NCI-H69 (cell line): ENCODE data around the gene NFASC.
A peak's percentile ranks its signal among the peaks of the same experiment; 100 is the strongest.

Experiments
- DNase-seq: peaks from one replicate; lab custom pipeline; 2025; lab: John Stamatoyannopoulos, UW

Gene NFASC

DNA sequence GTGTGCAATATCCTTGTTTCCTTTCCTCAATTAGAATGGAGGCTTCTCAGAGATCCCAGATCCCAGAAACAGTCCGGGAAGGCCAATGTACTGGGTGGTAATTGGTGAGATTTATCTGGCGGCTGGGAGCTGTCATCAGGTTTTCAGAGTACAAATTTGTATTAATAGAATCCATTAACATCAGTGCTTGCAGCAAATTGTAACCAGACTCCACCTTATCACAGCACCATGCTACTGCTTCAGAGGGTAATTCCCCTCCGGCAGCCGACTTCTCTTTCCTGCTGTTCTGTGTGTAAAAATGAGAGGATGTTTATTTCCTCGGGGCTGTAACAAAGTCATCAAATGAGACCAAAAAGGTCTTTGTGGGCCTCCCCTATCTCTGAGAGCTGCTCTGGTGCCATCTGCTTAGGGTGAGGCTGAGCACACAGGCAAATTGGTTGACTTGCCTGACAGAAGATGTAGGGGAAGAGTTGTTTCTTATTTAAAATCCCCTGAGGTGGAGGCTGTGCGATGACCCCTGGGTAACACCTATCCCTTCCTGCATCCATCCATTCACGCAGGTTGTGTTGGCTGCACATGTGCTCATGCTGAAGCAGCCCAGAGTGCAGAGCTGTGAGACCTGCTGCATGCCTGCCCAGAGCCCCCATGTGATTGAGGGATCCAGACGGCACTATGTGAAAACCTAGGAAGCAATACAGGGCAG, 19.2 kb downstream of the NFASC start:
- peak; percentile 96 for DNase-seq

DNA sequence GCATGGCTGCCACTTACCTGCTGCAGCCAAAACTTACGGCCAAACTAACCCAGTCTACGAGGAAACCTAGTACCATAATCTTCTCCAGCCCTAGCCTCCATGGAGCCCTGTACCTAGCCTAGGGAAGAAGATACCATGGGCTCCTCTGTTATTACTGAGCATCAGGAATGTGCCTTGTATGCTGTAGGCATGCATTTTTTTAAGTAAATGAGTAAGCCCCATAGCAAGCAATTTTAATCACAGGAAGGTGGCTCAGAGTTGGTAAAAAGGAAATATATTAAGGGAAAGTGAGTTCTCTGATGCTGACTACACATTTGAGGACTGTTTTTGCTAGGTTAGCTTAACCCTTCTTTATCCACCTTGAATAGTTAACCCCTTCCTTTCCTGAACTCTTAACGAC, 21.2 kb downstream of the NFASC start:
- DNase-seq = no peak

- peak; percentile 36 for DNase-seq
Measured at GRCh38 chr1:204894031-204894430, 23.4 kb downstream of the NFASC start.

- DNase-seq = no peak
Measured at GRCh38 chr1:204894606-204895005, 23.9 kb downstream of the NFASC start.

DNA sequence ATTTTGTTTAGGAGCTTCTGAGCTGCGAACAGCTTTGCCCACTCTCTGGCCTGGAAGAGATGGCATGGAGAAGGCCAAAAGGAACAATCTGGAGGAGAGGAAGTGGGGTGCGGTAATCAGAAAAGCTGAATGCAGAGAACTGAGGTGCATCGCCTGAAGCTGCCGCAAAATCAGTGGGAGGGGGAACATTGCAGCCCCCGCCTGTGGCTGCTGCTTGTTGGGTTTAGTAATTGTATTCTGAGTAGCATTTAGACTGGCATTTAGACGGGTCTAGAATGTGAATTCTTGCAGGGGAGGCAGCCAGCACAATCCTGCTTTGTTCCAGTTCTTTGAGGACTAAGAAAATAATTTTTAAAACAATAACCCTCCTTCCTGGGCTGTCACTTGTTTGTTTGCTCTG, 25.4 kb downstream of the NFASC start:
- no peak for DNase-seq

GRCh38 chr1:204896787-204897469, 26.3 kb downstream of the NFASC start:
- DNase-seq = no peak

GRCh38 chr1:204900721-204901120, 30.1 kb downstream of the NFASC start:
- no peak for DNase-seq

- DNase-seq = no peak
Measured at GRCh38 chr1:204902671-204903070, 32.0 kb downstream of the NFASC start.

DNA sequence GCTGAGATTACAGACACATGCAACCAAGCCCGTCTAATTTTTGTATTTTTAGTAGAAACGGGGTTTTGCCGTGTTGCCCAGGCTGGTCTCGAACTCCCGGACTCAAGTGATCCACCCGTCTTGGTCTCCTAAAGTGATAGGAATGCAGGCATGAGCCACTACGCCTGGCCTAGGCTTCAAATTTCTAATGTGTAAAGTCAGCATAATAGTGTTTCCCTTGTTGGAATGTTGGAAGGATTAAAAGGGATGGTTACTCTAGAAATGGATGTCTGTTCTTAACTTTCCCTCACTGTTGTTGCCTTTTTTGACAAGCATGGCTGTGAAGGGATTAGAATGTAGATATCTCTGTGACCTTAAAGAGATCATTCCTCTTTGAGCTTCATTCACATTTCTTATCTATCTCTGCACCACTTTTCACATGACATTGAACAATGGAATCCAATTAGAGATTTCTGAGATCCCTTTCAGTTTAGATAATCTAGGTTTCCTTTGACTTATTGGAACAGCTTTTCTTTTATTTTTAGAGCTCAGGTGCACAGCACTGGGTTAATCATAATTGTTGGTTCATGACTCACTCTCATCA, 33.7 kb downstream of the NFASC start:
- DNase-seq = peak; percentile 13

DNA sequence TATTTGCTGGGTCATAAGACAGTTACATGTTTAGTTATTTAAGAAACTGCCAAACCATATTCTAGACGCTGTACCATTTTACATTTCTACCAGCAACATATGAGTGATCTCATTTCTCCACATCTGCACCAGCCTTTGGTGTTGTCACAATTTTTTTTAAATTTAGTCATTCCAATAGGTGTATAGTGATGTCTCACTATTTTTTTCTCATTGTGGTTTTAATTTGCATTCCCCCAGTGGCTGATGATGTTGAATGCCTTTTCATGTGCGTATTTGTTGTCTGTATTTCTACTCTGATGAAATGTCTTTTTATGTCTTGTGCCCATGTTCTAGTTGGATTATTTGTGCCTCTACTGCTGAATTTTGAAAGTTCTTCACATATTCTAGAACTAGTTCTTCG, 38.4 kb downstream of the NFASC start:
- DNase-seq = no peak

GRCh38 chr1:204915861-204916495, 45.3 kb downstream of the NFASC start:
- DNase-seq = peak; percentile 66

DNA sequence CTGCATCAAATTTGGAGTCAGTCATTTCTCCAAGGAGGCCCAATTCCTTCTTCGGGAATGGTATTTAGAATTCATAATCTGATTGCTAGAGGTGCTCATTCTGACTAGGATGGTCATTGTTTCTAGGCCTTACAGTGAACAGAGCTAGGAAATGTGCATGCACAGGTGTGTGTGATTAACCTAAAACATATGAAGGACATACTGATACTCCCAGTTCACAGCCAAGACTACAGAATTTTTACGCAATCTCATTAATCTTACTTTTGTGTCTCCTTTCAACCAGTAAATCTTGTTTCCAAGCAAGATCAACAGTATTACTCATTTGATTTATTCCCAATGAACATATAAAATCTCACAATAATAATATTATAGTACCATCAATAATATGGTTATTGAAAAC, 47.1 kb downstream of the NFASC start:
- DNase-seq = no peak

DNA sequence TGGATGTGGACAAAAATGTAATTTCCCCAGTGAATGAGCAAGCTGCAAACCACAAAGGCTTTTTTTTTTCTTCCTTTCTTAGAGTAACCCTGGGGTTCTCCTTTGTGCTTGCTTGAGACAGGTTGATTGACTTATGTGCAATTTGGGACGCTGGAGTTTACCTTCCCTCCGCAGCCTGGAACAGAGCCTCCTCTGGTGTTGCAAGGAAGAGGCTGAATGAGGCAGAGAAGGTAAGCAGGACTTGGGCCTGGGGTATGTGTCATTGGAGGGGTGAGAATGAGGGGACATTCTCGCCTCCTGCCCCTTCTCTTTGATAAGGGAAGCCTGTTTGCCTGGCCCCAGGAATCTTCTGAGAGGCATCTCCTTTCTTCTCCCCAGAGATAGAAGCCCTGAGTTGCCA, 49.8 kb downstream of the NFASC start:
- DNase-seq = peak; percentile 54

DNA sequence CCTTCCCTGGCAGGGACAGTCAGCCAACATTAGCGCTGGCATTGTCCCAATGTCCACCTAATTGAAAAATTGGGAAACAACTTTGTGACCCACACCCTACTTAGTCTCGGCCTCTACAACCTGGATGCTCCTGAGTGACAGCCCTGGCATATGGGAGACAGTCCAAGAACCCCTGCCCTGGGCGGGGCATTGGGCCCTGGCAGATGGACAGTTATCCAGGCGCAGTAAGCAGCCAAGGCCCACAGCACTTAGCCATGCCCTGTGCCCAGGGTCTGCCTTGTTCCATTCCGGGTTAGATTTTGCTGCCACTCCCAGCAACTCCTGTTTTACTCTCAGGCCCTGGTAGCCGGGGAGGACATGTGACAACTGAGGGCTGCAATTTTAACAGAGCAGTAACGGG, 50.3 kb downstream of the NFASC start:
- DNase-seq = peak; percentile 39

- no peak for DNase-seq
Measured at GRCh38 chr1:204921855-204922516, 51.3 kb downstream of the NFASC start.

DNA sequence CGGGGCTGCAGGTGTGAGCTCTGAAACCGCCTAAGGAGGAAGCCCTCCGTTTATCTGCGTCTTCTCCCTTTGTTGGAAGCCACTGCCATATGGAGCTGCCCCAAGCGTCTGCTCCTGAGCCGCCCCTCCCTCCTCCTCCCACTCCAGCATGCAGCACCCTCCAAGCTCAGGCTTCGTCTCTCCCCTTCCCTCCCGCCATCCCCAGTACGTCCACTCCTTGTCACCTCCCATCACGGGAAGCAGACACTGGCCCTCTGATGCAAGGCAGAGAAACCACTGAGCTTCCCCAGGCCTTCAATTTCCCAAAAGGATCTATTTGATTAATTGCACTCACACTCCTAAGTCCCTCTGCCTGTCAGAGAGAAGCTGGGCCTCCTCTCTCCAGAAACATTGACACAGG, 52.5 kb downstream of the NFASC start:
- peak; percentile 84 for DNase-seq

- DNase-seq = no peak
Measured at GRCh38 chr1:204923626-204924012, 53.0 kb downstream of the NFASC start.

- peak; percentile 78 for DNase-seq
Measured at GRCh38 chr1:204924013-204924759, 53.5 kb downstream of the NFASC start.

- peak; percentile 18 for DNase-seq
Measured at GRCh38 chr1:204925701-204926100, 55.0 kb downstream of the NFASC start.

DNA sequence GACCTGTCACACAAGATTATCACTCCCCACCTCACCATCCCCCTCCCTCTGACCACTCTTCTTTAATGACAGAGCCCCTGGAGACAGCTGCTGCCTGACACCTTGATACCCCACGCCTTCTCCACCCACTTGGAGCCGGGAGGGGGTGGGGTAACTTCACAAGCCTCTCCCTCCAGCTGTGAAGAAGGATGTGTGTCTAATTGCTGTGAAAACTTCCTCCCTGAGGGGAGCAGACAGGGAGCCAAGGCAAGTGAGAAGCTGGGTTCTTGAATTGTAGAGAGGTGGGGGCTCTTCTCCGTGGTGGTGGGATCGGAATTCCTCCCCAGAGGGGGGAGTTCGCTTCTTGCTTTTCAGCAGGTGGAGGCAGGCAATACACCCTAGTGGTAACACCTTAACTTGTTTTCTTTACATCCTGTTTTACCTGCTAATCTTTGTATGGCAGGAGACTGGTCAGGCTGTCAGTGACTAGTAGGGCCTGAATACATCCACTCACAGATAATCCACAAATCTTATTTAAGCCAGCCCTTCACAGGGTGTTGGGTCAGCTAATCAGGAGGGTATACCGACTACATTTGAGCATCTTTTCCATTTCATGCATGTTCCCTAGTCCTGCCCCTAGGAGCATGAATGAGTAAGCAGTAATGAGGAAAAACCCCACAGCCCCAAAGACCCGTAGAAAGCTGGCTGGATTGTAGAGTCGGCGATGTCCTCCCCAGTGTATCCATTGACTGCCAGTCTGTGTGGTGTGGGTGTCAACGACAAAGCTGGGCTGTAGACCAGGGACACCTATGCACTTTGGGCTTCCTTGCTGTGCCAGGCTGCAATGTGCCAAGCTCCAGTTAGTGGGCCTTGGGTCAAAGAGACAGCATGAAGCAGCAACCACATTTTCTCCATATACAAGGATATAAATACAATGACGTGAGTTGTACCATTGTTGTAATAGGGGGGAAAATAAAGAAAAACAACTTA, 57.3 kb downstream of the NFASC start:
- peak; percentile 90 for DNase-seq
